Activated T-cell treated with anti-CD3 and anti-CD28 coated beads, Interleukin-2, amount 50 U/mL, for 4 hours (primary cell): ENCODE data around the gene TMEM54. TPM values are rescaled to one million over a fixed set of nuclear protein-coding genes. Genes with fewer than 3 reads are reported as not detected.
A peak's percentile ranks its signal among the peaks of the same experiment; 100 is the strongest.

Experiments
- ATAC-seq, 2 donors: fragments of 200-7000 bp; cut with Tn5 transposase; one replicate each; pipeline ENCODE4 v1.10.0; 2021
- DNase-seq: peaks from one replicate; pipeline ENCODE4 v3.0.0-alpha.2; 2020
- H3K27me3 Mint-ChIP-seq: one replicate; pipeline ENCODE4 v1.8.0; 2021; ENCODE audit warnings: low read depth, mixed read lengths
- H3K36me3 Mint-ChIP-seq: one replicate; pipeline ENCODE4 v1.8.0; 2022; ENCODE audit warnings: mixed read lengths; ENCODE audit not compliant: insufficient read depth
- H3K4me1 Mint-ChIP-seq: one replicate; pipeline ENCODE4 v1.8.0; 2021; ENCODE audit warnings: low read depth, mixed read lengths
- H3K4me3 Mint-ChIP-seq: one replicate; pipeline ENCODE4 v1.8.0; 2021; ENCODE audit warnings: mild to moderate bottlenecking, moderate library complexity, mixed read lengths
- H3K9me3 Mint-ChIP-seq: one replicate; pipeline ENCODE4 v1.8.0; 2021; ENCODE audit warnings: mixed read lengths
- total RNA-seq, 3 donors: library from RNA; stranded (reverse); gene quantifications; one replicate each; pipeline ENCODE4 v1.2.1, GENCODE V29; 2021

TMEM54 gene
- total RNA-seq, 3 donors from 2014 or later, result 0.61 to 0.89 (median 0.87) TPM

- Mint-ChIP-seq H3K27me3 (peaks cover 31% of the 10 kb centered on the region), H3K36me3 (no peaks in the 10 kb centered on the region), H3K9me3 (no peaks in the 10 kb centered on the region), H3K4me3 (no peak overlapping the region), H3K4me1 (peaks cover 7% of the 10 kb centered on the region)
- ATAC-seq, result no peak
- no peak for DNase-seq
These were observed 3.6 kb upstream of the TMEM54 start for GRCh38 chr1:32904797-32905196.

GRCh38 chr1:32903991-32904785 is 3.0 kb upstream of the TMEM54 start:
- Mint-ChIP-seq H3K9me3 (no peaks in the 10 kb centered on the region), H3K4me3 (no peak overlapping the region), H3K27me3 (peaks cover 35% of the 10 kb centered on the region), H3K36me3 (no peaks in the 10 kb centered on the region), H3K4me1 (peaks cover 7% of the 10 kb centered on the region)
- DNase-seq (no peak), ATAC-seq (no peak)

GRCh38 chr1:32902535-32902920 is 1.3 kb upstream of the TMEM54 start:
- Mint-ChIP-seq H3K9me3 (no peaks in the 10 kb centered on the region), H3K4me1 (peaks cover 7% of the 10 kb centered on the region), H3K36me3 (no peaks in the 10 kb centered on the region), H3K4me3 (peak overlapping the region; percentile 69), H3K27me3 (peaks cover 43% of the 10 kb centered on the region)
- no peak for DNase-seq
- ATAC-seq, result no peak

- Mint-ChIP-seq H3K4me1 (peaks cover 7% of the 10 kb centered on the region), H3K36me3 (no peaks in the 10 kb centered on the region), H3K4me3 (peak overlapping the region; percentile 69), H3K9me3 (no peaks in the 10 kb centered on the region), H3K27me3 (peaks cover 48% of the 10 kb centered on the region)
- DNase-seq (no peak), ATAC-seq (no peak)
These were observed 790 bp upstream of the TMEM54 start for GRCh38 chr1:32901823-32902534.

- H3K27me3 Mint-ChIP-seq, result peaks cover 57% of the 10 kb centered on the region
These were observed 726 bp downstream of the TMEM54 start for GRCh38 chr1:32900371-32900955.

GRCh38 chr1:32899586-32900296 is 1.4 kb downstream of the TMEM54 start:
- peaks cover 7% of the 10 kb centered on the region for H3K4me1 Mint-ChIP-seq
- DNase-seq (no peak), ATAC-seq (no peak)
- H3K36me3 Mint-ChIP-seq, result no peaks in the 10 kb centered on the region
- no peaks in the 10 kb centered on the region for H3K9me3 Mint-ChIP-seq
- peak overlapping the region; percentile 52 for H3K4me3 Mint-ChIP-seq
- peaks cover 61% of the 10 kb centered on the region for H3K27me3 Mint-ChIP-seq

More at GRCh38 chr1:32900371-32900955, 726 bp downstream of the TMEM54 start:
- peak overlapping the region; percentile 52 for H3K4me3 Mint-ChIP-seq
- no peaks in the 10 kb centered on the region for H3K9me3 Mint-ChIP-seq
- no peak for DNase-seq
- no peaks in the 10 kb centered on the region for H3K36me3 Mint-ChIP-seq
- peaks cover 7% of the 10 kb centered on the region for H3K4me1 Mint-ChIP-seq
- ATAC-seq, result no peak

GRCh38 chr1:32898958-32899357 is 2.2 kb downstream of the TMEM54 start:
- no peak for ATAC-seq
- Mint-ChIP-seq H3K27me3 (peaks cover 61% of the 10 kb centered on the region), H3K4me3 (no peak overlapping the region)

GRCh38 chr1:32898056-32898455 is 3.1 kb downstream of the TMEM54 start:
- Mint-ChIP-seq H3K4me3 (no peak overlapping the region), H3K4me1 (peaks cover 7% of the 10 kb centered on the region), H3K36me3 (no peaks in the 10 kb centered on the region), H3K9me3 (no peaks in the 10 kb centered on the region), H3K27me3 (peaks cover 62% of the 10 kb centered on the region)
- DNase-seq (no peak), ATAC-seq (no peak)

More at GRCh38 chr1:32898958-32899357, 2.2 kb downstream of the TMEM54 start:
- Mint-ChIP-seq H3K9me3 (no peaks in the 10 kb centered on the region), H3K36me3 (no peaks in the 10 kb centered on the region), H3K4me1 (peaks cover 7% of the 10 kb centered on the region)
- no peak for DNase-seq

GRCh38 chr1:32897082-32898049 is 3.8 kb downstream of the TMEM54 start:
- Mint-ChIP-seq H3K4me1 (peaks cover 11% of the 10 kb centered on the region), H3K27me3 (peaks cover 61% of the 10 kb centered on the region), H3K4me3 (no peak overlapping the region), H3K9me3 (no peaks in the 10 kb centered on the region), H3K36me3 (no peaks in the 10 kb centered on the region)
- no peak for DNase-seq
- no peak for ATAC-seq

- Mint-ChIP-seq H3K4me1 (peaks cover 12% of the 10 kb centered on the region), H3K9me3 (no peaks in the 10 kb centered on the region), H3K36me3 (no peaks in the 10 kb centered on the region), H3K4me3 (no peak overlapping the region), H3K27me3 (peaks cover 63% of the 10 kb centered on the region)
- DNase-seq, result no peak
- ATAC-seq, result no peak
These were observed 4.7 kb downstream of the TMEM54 start for GRCh38 chr1:32896451-32896850.

- Mint-ChIP-seq H3K4me3 (no peak overlapping the region), H3K27me3 (peaks cover 67% of the 10 kb centered on the region), H3K36me3 (no peaks in the 10 kb centered on the region), H3K4me1 (peaks cover 9% of the 10 kb centered on the region), H3K9me3 (no peaks in the 10 kb centered on the region)
- DNase-seq (no peak), ATAC-seq (no peak)
These were observed 5.6 kb downstream of the TMEM54 start for GRCh38 chr1:32895325-32896215.

- ATAC-seq (no peak), DNase-seq (no peak)
- Mint-ChIP-seq H3K9me3 (no peaks in the 10 kb centered on the region), H3K4me1 (peaks cover 7% of the 10 kb centered on the region), H3K36me3 (no peaks in the 10 kb centered on the region), H3K4me3 (no peak overlapping the region), H3K27me3 (peaks cover 66% of the 10 kb centered on the region)
These were observed 6.5 kb downstream of the TMEM54 start for GRCh38 chr1:32894681-32895080.
